ENCODE results near the gene ZNRF1. TPM values are rescaled to one million over a fixed set of nuclear protein-coding genes. Genes with fewer than 3 reads are reported as not detected.
A peak's percentile ranks its signal among the peaks of the same experiment; 100 is the strongest.

The ZNRF1 gene
- total RNA-seq, 2 donors from 2014 or later = 36.4 to 38.2 TPM

GRCh38 chr16:75070012-75070841 lies 71.4 kb downstream of the ZNRF1 start:
- DNase-seq = peak in 1 of 2 donors; percentile 29
- ATAC-seq = peak; percentile 28
- intact Hi-C loops (cut with DNase I, micrococcal nuclease) = no loop called here

- no peak for DNase-seq
Observed at GRCh38 chr16:75071621-75072020, 72.8 kb downstream of the ZNRF1 start.

GRCh38 chr16:75072239-75072947 lies 73.6 kb downstream of the ZNRF1 start:
- intact Hi-C loops (cut with DNase I, micrococcal nuclease) = no loop called here
- DNase-seq (no peak), ATAC-seq (peak; percentile 73)

More at GRCh38 chr16:75071621-75072020, 72.8 kb downstream of the ZNRF1 start:
- no peak for ATAC-seq
- intact Hi-C loops (cut with DNase I, micrococcal nuclease) = no loop called here

- intact Hi-C loops (cut with DNase I, micrococcal nuclease) = no loop called here
- no peak for DNase-seq
- ATAC-seq = no peak
Observed at GRCh38 chr16:75073545-75074303, 74.9 kb downstream of the ZNRF1 start.

- no peak for DNase-seq
- intact Hi-C loops (cut with DNase I, micrococcal nuclease) = no loop called here
- ATAC-seq = no peak
Observed at GRCh38 chr16:75074304-75074793, 75.5 kb downstream of the ZNRF1 start.

- ATAC-seq (no peak), DNase-seq (peak; percentile 45 to 54)
- intact Hi-C loops (cut with DNase I, micrococcal nuclease) = no loop called here
Observed at GRCh38 chr16:75074920-75075687, 76.3 kb downstream of the ZNRF1 start.

- intact Hi-C loops (cut with DNase I, micrococcal nuclease) = no loop called here
- DNase-seq = no peak
- ATAC-seq = no peak
Observed at GRCh38 chr16:75075688-75076268, 77.0 kb downstream of the ZNRF1 start.

- intact Hi-C loops (cut with DNase I, micrococcal nuclease) = no loop called here
Observed at GRCh38 chr16:75078886-75079285, 80.1 kb downstream of the ZNRF1 start.

GRCh38 chr16:75079346-75079926 lies 80.6 kb downstream of the ZNRF1 start:
- no peak for ATAC-seq
- intact Hi-C loops (cut with DNase I, micrococcal nuclease) = no loop called here

More at GRCh38 chr16:75078886-75079285, 80.1 kb downstream of the ZNRF1 start:
- DNase-seq (no peak), ATAC-seq (no peak)

GRCh38 chr16:75080205-75081029 lies 81.6 kb downstream of the ZNRF1 start:
- intact Hi-C loops (cut with DNase I, micrococcal nuclease) = no loop called here
- ATAC-seq (peak; percentile 22), DNase-seq (no peak)

More at GRCh38 chr16:75079346-75079926, 80.6 kb downstream of the ZNRF1 start:
- no peak for DNase-seq

GRCh38 chr16:75081179-75081859 lies 82.5 kb downstream of the ZNRF1 start:
- ATAC-seq = peak; percentile 79
- DNase-seq = no peak
- intact Hi-C loops (cut with DNase I, micrococcal nuclease) = no loop called here

- ATAC-seq (no peak), DNase-seq (no peak)
- intact Hi-C loops (cut with DNase I, micrococcal nuclease) = no loop called here
Observed at GRCh38 chr16:75083813-75084212, 85.0 kb downstream of the ZNRF1 start.

- ATAC-seq (no peak), DNase-seq (no peak)
- intact Hi-C loops (cut with DNase I, micrococcal nuclease) = no loop called here
Observed at GRCh38 chr16:75085556-75085955, 86.7 kb downstream of the ZNRF1 start.

- intact Hi-C loops (cut with DNase I, micrococcal nuclease) = no loop called here
- DNase-seq (no peak), ATAC-seq (no peak)
Observed at GRCh38 chr16:75086281-75086680, 87.5 kb downstream of the ZNRF1 start.

GRCh38 chr16:75086688-75087374 lies 88.0 kb downstream of the ZNRF1 start:
- ATAC-seq (no peak), DNase-seq (no peak)
- intact Hi-C loops (cut with DNase I, micrococcal nuclease) = no loop called here
